Right lobe of liver (tissue), 6 donors: ENCODE measurements around the gene ABLIM3. TPM values are rescaled to one million over a fixed set of nuclear protein-coding genes. Genes with fewer than 3 reads are reported as not detected.

Source experiments
- ATAC-seq, 4 donors: fragments of 200-7000 bp; cut with Tn5 transposase; one replicate each; pipeline ENCODE4 v1.9.1; 2020; ENCODE audit warnings: mild to moderate bottlenecking in 4 of 4, moderate library complexity in 4 of 4
- DNase-seq, 3 donors: peaks; one replicate each; pipeline ENCODE4 v3.0.0-alpha.2; 2020
- H3K27ac ChIP-seq, 3 donors: fragments of 200-600 bp; one replicate each; pipeline ENCODE4 v1.8.0; 2022
- H3K27me3 ChIP-seq, 2 donors: fragments of 200-600 bp; one replicate each; pipeline ENCODE4 v1.8.0; 2022
- H3K36me3 ChIP-seq, 4 donors: fragments of 200-600 bp; sonication (generic) in 1 of 4; one replicate each; pipeline versions ENCODE4 v1.5.1 to v1.8.0; 2017 to 2022; ENCODE audit warnings: control low read depth in 1 of 4
- H3K4me1 ChIP-seq, 4 donors: fragments of 200-600 bp; sonication (generic) in 1 of 4; one replicate each; pipeline versions ENCODE4 v1.5.1 to v1.8.0; 2017 to 2022; ENCODE audit warnings: control low read depth in 1 of 4
- H3K4me3 ChIP-seq, 3 donors: fragments of 200-600 bp; one replicate each; pipeline ENCODE4 v1.8.0; 2022
- H3K9me3 ChIP-seq, 4 donors: fragments of 200-600 bp; sonication (generic) in 1 of 4; one replicate each; pipeline versions ENCODE4 v1.5.1 to v1.8.0; 2017 to 2022; ENCODE audit warnings: control low read depth in 1 of 4
- CTCF ChIP-seq, 4 donors: fragments of 200-600 bp in 3 of 4; fragments of 450-650 bp in 1 of 4; IDR thresholded peaks; one replicate each; pipeline versions ENCODE4 v1.5.1 to v1.8.0; 2016 to 2022; ENCODE audit warnings: antibody characterized with exemption in 4 of 4, mild to moderate bottlenecking in 2 of 4
- POLR2A ChIP-seq: fragments of 450-650 bp; IDR thresholded peaks from one replicate; pipeline ENCODE4 v1.6.1; 2017; ENCODE audit warnings: antibody characterized with exemption, mild to moderate bottlenecking
- WGBS: methylation state at CpG from one replicate; pipeline ENCODE4 v1.1.6; 2018; ENCODE audit warnings: low coverage, low lambda C conversion rate; ENCODE audit not compliant: insufficient coverage; ENCODE audit errors: missing lambda C conversion rate; 5-methylcytosine and 5-hydroxymethylcytosine counted together
- intact Hi-C, 2 donors: fragments of 100-400 bp; cut with DNase I; formaldehyde crosslinking; loops; one replicate each; pipeline versions ENCODE4 v1.11.2 to v1.14.1; 2022
- total RNA-seq, 6 experiments: library from RNA; depleted of rRNA in 2 of 6; stranded (reverse); fragments of >200 nt in 2 of 6; fragmentation: NEBNext Ultra II Directional in 3 of 6; extraction: Animal tissue kit (Norgen Biotek cat#: 25700) in 3 of 6; gene quantifications; one replicate each; pipeline versions ENCODE4 v1.1.0 to v1.2.4, GENCODE V29; 2016 to 2023
- donor health status: DM: no; HTN: yes; CAD: no.
- donor health status: DM: no; HTN: no; CAD: no.
- donor health status: DM: no; HTN: no; CAD: no.
- donor health status: DM: no; HTN: yes; CAD: no.
- donor health status: DM: no; HTN: yes; CAD: no.

Gene ABLIM3
- total RNA-seq, 6 experiments from 2014 or later, result 85.8 to 180 (median 125) TPM

GRCh38 chr5:149161026-149161687 lies 19.9 kb downstream of the ABLIM3 start:
- Histone ChIP-seq H3K36me3 (peaks cover 0 to 6% (median 0%) of the 10 kb centered on the region in 4 donors), H3K4me1 (peaks cover 0 to 76% (median 28%) of the 10 kb centered on the region in 4 donors), H3K27ac (peak overlapping the region; percentile 87 to 97 (median 96)), H3K27me3 (no peaks in the 10 kb centered on the region), H3K4me3 (peak overlapping the region; percentile 27 to 42 (median 39)), H3K9me3 (no peaks in the 10 kb centered on the region)
- intact Hi-C loops, result no loop called here
- 40% methylated on average over 9 of the region's 9 CpGs for WGBS
- peak; percentile 83 to 93 (median 92) for DNase-seq
- TF ChIP-seq CTCF (IDR thresholded peaks at IDR 0.05) (no peak), POLR2A (peak; percentile 70)
- peak; percentile 81 to 92 (median 86) for ATAC-seq

- peaks cover 0 to 76% (median 25%) of the 10 kb centered on the region in 4 donors for H3K4me1 ChIP-seq
- H3K27ac ChIP-seq, result peak overlapping the region; percentile 87 to 97 (median 96)
- H3K27me3 ChIP-seq, result no peaks in the 10 kb centered on the region
- H3K36me3 ChIP-seq, result peaks cover 0 to 6% (median 0%) of the 10 kb centered on the region in 4 donors
- no peaks in the 10 kb centered on the region for H3K9me3 ChIP-seq
- 37% methylated on average over 4 of the region's 5 CpGs for WGBS
- ATAC-seq (no peak), DNase-seq (no peak)
- H3K4me3 ChIP-seq, result peak overlapping the region; percentile 3 to 42 (median 39)
- TF ChIP-seq CTCF (IDR thresholded peaks at IDR 0.05) (no peak), POLR2A (no peak)
- intact Hi-C loops, result no loop called here
These were observed 20.6 kb downstream of the ABLIM3 start for GRCh38 chr5:149161850-149162249.

GRCh38 chr5:149162401-149163084 lies 21.2 kb downstream of the ABLIM3 start:
- DNase-seq (no peak), ATAC-seq (peak in 1 of 4 donors; percentile 40)
- H3K36me3 ChIP-seq, result peaks cover 0 to 6% (median 0%) of the 10 kb centered on the region in 4 donors
- intact Hi-C loops, result no loop called here
- peaks cover 0 to 72% (median 22%) of the 10 kb centered on the region in 4 donors for H3K4me1 ChIP-seq
- peak overlapping the region; percentile 87 to 97 (median 96) for H3K27ac ChIP-seq
- H3K4me3 ChIP-seq, result peak overlapping the region; percentile 3 to 42 (median 39)
- no peaks in the 10 kb centered on the region for H3K27me3 ChIP-seq
- TF ChIP-seq POLR2A (peak; percentile 30), CTCF (IDR thresholded peaks at IDR 0.05) (no peak)
- 45% methylated on average over 9 of the region's 9 CpGs for WGBS
- H3K9me3 ChIP-seq, result no peaks in the 10 kb centered on the region

- H3K27ac ChIP-seq, result no peak overlapping the region
- H3K27me3 ChIP-seq, result no peaks in the 10 kb centered on the region
- TF ChIP-seq POLR2A (no peak), CTCF (IDR thresholded peaks at IDR 0.05) (no peak)
- DNase-seq (no peak), ATAC-seq (no peak)
- H3K4me1 ChIP-seq, result peaks cover 0 to 69% (median 23%) of the 10 kb centered on the region in 4 donors
- no CpG with 5 or more reads among the region's 1 CpG for WGBS
- H3K9me3 ChIP-seq, result no peaks in the 10 kb centered on the region
- H3K36me3 ChIP-seq, result peaks cover 0 to 6% (median 3%) of the 10 kb centered on the region in 4 donors
- H3K4me3 ChIP-seq, result no peak overlapping the region
- intact Hi-C loops, result no loop called here
These were observed 23.4 kb downstream of the ABLIM3 start for GRCh38 chr5:149164731-149165130.
